ENCODE data around the gene PPP4R4.
"Not testable (repeated sequence)": the region's sequence is repeated elsewhere in the genome, so short reads cannot be mapped to it uniquely, and the experiment has no call there.

PPP4R4 gene

DNA sequence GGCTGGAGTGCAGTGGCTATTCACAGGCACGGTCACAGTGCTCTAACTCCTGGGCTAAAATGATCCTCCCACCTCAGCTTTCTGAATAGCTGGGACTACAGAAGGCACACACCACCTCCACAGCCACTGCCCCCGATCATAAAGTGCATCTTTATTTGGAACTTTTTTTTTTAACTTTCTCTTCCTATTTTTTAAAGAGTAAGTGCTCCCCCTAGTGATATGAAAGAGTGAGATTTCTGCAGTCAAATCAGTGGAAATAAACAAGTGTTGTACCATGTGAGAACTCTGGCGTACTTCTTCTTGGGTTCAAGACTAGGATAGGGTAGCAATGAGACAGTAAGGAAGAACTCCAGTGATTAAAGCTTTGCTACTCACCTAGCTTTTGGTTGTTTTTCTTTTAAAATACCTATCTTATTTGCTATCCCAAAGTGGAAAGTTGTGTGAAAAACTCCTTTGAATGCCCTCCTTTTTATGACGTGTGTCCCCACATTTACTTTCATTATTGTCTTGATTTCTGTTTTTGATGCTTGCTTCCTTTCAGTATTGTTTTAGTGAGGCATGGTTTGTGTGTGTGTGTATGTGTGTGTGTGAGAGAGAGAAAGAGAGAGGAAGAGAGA lies 6.6 kb downstream of the PPP4R4 start:
- peak; percentile 46 to 51 for ATAC-seq

DNA sequence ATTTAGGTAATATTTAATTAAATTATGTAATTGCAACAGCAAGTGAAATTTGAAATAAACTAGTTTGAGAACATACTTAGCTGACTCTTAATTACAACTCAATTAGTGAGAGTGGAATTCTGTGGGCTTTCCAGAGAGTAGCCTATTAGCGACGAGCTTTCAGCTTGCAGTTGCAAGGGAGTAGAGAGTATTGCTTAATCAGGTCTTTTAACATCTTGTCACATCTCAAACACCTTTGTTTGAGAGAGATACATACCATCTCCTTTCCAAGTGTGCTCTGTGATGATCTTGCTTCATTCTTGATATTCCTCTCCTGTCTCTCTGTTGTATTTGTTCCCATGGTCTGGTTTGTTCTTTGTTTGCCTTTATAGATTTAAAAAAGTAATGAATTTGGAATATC lies 7.7 kb downstream of the PPP4R4 start:
- ATAC-seq = no peak

DNA sequence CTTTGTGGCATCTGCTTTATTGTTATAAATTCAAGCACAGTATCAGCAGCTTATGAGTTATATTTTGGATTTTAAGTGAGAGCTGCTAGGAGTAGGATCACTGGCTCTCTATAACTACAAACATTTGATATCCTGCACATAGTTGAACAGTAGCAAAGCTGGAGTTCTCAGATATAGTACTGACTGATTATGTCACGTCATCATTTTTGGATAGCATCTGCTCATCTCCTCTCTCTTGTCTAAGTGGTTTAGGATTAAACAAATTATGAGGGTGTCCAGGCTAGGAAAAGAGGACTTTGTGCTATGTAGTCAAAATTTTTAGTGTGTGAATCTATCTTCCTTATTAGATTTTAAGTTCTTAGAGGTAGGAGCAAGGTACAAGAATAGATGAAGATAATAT lies 18.4 kb downstream of the PPP4R4 start:
- ATAC-seq = no peak

DNA sequence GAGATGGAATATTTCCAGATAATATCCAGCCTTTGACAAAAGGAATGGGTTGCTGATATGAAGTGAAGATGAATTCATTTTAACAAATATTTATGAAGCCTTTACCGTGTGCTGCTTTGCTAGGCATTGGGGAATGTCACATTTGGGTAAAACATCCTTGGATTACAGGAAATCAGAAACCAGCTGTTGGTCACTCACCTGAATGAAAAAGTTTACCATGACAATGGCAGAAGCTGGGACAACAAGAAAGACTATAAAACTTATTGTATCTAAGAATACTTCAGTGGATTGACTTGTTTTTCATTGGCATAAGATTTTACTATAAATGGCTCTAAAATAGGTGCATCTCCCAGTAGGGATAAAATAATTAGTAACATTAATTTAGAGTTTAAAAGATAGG lies 19.7 kb downstream of the PPP4R4 start:
- no peak for ATAC-seq

DNA sequence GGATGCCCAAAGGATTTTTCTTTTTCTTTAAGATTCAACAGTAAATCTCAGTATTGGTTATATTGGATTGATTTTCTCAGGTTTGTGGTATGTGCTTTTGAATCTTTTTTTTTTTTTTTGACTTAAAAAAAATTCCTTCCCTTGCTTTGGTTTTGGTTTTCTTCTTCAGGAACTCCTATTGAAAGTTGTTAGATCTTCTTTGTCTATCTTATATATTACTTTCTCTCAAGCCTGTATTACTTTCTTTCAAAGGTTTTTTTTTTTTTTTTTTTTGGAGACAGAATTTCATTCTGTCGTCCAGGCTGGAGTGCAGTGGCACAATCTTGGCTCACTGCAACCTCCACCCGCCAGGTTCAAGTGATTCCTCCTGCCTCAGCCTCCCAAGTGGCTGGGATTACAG lies 21.9 kb downstream of the PPP4R4 start:
- no peak for ATAC-seq

DNA sequence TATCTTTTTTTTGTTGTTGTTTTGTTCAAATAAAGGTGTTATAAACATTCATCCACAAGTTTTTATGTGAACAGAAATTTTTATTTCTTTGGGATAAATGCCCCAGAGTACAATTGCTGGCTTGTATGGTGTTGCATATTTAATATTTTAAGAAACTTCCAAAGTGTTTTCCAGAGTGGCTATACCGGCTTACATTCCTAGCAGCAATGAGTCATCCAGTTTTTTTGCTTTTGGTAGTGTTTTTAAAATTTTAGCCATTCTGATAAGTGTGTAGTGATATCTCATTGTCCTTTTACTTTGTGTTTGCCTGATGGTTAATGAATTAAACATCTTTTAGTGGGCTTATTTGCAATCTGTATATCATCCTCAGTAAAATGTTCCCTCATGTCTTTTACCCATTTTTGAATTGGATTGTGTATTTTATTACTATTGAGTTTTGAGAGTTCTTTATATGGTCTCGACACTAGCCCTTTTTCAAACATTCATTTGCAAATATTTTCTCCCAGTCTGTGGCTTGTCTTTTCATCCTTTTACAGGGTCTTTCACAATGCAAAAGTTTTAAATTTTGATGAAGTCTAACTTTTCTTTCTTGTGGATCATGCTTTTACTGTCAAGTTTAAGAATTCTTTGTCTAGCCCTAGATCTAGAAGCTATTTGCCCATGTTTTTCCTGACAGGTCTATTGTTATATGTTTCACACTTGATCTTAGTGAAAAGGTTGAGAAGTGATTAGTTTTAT lies 29.5 kb downstream of the PPP4R4 start:
- no peak for ATAC-seq

DNA sequence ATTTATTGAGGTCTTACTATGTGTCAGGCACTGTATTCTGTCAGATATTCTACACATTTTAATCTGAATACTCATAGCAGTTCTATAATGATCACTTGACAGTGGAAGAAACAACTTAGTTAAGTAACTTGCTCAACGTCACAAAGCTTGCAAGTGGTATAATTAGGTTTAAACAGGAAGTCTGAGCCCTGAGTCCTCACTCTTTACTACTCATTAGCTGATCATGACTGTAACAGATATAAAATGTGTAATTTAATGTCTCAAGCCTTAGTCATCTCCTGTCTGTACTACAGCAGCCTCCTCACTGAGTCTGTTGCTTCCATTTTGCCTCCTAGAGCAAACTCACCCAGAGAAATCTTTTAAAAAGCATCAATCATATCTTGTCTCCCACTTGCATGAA lies 38.9 kb downstream of the PPP4R4 start:
- ATAC-seq = peak; percentile 35 to 45

DNA sequence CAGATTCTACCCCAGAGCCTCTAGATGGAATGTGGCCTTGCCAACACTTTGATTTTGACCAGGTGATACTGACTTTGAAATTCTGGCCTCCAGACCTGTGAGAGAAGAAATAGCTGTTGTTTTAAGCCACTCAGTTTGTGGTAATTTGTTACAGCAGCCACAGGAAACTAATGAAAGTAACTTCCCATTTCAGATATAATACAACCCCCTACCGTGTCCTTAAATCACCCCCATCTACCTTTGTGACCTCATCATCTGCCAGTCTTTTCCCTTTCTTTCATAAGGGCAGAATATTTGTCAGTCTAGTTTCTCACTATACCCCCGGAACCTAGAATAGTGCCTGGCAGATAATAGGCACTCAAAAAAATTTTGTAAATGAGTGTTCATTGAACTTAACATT lies 39.6 kb downstream of the PPP4R4 start:
- no peak for ATAC-seq

DNA sequence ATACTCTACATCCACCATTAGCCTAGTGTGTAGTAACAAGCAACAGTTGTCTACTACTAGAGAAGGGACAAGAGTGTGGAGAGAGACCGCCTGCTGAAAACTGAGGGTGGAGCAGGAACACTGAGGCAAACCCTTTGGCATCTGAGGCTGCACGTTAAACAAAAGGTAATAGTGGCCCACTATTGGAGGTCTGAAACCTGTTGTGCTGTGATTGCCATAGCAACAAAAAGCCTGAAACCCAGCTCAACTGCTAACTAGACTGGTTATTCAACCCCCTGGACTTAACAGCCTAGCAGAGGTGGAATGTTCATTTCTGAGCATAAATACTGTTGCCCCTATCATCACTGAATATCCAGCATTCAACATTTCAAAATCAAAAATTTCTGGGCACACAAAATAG lies 43.0 kb downstream of the PPP4R4 start:
- ATAC-seq = no peak

DNA sequence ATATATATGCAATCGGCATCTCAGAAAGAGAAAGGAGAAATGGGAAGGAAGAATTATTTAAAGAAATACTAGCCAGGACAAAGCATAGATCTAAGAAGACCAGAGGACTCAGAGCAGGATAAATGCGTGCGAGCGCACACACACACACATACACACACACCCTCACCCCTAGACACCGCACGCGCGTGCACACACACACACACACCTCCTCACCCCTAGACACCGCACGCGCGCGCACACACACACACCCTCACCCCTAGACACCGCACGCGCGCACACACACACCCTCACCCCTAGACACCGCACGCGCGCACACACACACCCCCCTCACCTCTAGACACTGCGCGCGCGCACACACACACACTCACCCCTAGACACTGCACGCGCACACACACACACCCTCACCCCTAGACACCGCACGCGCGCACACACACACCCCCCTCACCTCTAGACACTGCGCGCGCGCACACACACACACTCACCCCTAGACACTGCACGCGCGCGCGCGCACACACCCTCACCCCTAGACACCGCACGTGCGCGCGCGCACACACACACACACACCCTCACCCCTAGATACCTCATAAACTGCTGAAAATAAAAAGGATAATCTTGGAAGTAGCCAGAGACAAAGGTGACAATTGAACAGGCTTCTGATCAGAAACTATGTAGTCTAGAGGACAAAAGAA lies 44.2 kb downstream of the PPP4R4 start:
- ATAC-seq = not testable (repeated sequence)

DNA sequence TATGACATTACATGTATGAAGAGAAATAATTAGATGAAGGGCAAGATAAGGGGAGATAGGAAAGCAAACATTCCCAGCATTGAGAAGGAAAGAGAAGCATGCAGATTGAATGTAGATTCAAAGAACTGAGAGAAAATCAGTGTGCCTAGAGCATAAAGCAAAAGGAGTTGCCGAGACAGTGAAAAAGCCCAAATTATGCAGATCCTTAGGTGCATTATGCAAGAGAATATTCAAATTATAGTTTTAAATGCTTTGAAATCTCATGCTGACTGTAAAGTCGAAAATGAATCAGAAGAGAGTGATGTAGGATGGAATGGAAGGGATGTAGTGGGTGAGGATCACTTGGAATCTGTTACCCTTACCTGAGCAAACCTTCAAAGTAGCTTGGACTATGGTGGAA lies 49.9 kb downstream of the PPP4R4 start:
- no peak for ATAC-seq

DNA sequence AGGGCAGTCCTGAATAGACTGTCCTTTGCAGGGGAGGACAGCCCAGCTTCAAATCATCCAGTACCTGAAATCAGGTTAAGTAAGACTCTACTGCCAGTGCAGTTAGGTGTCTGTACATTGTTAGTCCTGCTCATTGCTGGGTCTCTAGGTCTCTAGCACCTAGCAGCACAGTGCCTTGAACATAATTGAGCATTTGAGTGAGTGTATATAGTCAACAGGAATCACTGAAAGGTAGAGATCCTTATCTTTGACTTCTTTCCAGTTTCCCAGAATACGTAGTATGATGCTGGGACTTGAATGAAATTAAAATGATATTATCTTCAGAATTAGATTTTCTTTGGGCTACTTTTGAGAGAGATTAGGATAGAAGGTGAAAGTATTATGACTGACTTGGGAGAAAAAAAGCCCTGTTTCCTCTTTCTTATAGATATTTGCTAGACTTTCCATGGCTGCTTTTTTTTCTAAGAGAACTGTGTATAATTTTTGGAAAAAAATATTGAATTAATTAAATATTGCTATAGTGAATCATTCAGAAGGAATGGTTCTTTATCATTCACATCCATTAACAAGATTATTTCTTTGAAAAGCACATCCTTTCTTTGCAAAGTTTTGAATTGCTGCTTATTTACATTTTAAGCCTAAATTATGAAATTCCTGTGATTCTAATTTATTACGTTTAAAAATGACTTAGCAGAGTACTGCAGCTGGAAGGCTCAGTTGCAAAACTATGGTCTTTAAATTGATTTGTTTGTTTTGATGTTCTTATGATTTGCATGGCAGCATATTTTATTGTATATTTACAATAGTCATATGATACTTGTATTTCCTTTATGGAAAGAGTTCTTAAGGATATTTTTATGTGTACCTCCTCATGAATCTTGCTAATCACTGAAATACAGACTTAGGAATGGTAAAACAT lies 51.6 kb downstream of the PPP4R4 start:
- no peak for ATAC-seq

DNA sequence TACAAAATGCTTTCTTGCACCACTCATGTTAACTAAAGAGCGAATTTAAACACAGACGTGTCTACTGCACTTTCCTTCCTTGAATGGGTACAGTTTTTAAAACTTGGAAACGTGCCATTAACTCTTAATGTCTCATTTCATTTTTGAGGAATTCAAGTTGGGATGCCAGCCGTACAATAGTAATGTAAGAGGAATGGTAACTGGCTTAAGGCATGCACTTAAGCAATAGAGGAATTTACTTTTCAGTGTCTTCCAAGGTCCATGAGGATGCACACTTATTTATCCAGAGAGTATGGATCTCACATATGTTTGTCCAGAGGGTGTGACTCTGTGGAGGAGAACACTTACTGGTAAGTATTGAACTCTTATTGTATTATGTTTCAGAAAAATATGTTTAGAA lies 52.9 kb downstream of the PPP4R4 start:
- no peak for ATAC-seq

DNA sequence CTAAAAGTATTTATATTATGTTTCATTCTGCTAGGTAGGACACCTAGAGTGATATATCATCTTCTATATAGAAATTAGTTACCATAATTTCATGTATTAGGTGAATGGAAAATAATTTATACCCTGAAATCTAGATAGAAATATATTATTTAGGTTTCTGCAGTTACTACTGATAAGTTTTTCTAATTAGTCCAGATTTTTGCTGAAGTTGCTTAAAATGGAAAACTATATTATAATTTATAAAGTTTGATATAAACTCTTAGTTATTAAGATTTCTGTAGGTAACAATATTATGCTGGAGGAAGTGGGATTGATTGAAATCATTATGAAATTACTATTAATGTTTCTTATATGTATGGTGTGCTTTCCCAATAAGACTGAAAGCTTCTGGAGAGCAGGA lies 62.9 kb downstream of the PPP4R4 start:
- no peak for ATAC-seq

DNA sequence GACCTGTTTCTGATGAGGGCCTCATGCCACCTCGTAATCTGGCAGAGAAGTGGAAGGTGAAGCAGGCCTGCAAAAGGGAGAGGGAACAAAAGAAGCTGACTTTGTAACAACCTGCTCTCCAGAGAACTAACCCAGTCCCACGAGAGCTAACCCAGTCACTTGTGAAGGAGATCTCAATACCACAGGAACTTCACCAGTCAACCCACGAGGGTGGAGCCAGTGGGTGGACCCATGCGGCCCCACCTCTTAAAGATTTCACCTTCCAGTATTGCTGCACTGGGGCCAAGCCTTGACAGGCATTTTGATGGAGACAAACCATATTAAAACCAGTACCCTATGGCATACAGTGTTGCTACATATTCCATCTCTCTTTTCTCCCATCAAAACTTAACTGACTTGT lies 63.9 kb downstream of the PPP4R4 start:
- no peak for ATAC-seq

DNA sequence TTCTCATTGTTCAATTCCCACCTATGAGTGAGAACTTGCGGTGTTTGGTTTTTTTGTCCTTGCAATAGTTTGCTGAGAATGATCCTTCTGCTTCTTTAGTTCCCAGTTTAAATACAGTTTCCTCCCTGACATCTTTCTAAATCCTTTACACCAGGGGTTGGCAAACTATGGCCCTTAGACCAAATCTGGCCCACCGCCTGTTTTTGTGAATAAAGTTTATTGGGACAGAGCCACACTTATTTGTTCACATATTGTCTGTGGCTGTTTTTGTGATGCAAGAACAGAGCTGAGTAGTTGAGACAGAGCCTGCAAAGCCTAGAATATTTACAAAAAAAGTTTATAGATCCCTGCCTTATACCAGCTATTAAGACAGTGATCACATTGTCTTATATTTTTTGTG lies 65.3 kb downstream of the PPP4R4 start:
- ATAC-seq = no peak

DNA sequence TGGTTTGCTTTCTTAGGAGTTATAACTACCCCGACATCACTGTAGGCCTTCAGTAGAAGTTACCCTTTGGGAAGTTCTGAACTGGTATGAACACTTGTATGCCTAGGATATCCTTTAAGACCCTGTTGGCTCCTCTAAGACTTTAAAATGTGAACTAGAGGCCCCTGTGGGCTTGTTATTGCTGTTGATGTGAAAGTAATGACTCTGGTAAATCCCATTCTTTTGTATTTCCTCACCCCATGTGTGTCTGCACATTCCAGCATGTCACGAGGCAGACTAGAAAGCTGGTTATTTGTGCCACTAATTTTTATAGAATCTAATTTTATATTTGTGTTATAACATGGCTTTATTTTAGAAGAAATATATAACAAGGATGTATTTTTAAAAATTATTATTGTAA lies 70.1 kb downstream of the PPP4R4 start:
- no peak for ATAC-seq

DNA sequence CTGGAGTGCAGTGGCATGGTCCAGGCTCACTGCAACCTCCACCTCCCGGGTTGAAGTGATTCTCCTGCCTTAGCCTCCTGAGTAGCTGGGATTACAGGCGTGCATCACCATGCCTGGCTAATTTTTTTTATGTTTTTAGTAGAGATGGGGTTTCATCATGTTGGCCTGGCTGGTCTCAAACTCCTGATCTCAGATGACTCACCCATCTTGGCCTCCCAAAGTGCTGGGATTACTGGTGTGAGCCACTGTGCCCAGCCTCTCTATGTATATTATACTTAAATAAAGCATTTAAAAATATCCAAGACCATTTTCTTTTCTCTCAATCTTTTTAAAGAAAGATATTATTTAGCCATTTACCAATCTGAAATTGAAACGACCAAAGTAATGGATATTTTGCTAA lies 90.1 kb downstream of the PPP4R4 start:
- not testable (repeated sequence) for ATAC-seq

DNA sequence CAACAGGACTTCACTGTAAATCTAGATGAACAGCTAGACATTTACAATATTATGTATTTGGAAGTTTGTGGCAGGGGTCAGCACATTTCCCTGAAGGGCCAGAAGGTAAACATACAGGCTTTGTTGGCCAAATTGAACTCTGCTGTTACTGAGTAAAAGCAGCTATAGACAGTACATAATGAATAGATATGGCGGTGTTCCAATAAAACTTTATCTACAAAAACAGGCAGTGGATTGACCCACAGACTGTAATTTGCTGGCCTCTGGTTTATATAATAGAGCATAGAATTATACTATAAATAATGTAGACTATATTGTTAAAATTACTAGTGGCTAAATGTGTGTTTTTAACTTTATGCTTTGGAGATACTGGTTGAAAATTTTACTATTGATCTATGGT lies 93.2 kb downstream of the PPP4R4 start:
- ATAC-seq = no peak

DNA sequence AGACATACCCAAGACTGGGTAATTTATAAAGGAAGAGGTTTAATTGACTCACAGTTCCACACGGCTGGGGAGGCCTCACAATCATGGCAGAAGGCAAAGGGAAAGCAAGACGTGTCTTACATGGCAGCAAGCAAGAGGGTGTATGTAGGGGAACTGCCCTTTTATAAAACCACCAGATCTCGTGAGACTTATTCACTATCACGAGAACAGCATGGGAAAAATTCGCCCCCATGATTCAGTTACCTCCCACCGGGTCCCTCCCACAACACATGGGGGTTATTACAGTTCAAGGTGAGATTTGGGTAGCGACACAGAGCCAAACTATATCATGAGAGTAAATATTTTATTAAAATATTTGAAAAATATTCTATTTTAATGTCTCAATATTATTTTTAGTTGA lies 94.5 kb downstream of the PPP4R4 start:
- not testable (repeated sequence) for ATAC-seq

DNA sequence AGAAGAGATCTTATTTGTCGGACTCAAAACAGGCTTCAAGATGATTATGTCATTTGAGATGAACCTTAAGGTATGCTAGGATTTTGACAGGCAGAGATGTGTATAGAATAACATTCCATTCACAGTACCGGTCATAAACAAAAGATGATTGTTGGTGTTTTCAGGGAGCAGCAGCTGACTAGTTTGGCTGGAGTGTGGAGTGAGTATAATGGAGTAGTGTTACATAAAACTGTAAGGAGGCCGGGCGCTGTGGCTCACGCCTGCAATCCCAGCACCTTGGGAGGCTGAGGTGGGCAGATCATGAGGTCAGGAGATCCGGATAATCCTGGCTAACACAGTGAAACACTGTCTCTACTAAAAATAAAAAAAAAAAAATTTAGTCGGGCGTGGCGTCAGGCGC lies 95.0 kb downstream of the PPP4R4 start:
- ATAC-seq = no peak

DNA sequence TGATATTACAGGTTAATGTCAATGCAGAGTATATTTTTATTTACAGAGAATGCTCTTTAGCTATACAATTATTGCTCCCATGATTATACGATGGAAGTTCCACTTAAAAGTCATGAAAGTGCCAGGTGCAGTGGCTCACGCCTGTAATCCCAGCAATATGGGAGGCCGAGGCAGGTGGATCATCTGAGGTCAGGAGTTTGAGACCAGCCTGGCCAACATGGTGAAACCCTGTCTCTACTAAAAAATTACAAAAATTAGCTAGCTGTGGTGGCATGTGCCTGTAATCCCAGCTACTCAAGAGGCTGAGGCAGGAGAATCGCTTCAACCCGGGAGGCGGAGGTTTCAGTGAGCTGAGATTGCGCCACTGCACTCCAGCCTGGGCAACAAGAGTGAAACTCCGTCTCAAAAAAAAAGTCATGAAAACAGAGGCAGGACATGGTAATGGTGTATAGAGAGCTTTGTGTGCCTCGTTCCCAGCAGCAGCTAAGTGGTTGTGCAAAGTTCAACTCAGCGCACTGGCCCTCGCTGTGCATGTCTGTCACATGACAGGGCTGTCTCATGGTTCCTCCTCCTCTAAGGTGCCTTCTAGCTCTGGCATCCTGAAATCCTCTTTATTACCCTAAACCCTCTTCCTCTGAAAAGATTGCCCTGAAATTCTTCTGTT lies 102.9 kb downstream of the PPP4R4 start:
- ATAC-seq = not testable (repeated sequence)

DNA sequence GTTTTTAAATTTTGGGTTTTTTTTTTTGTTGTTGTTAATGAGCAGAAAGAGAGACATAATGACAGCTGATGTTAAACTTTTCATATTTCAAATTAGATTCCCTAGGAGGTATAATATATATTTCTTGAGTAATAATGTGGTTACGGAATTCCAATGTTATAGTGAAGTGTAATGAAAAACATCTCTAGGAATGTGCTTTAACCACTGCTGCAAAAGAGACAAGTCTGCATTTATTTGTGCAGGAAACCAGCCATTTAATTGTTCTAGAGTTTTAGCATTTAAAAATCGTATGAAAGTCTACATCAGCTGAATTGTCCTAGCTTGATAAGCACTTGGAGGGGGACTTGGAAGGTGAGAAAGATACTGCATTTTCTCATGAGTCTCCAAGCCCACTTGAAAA lies 104.6 kb downstream of the PPP4R4 start:
- no peak for ATAC-seq

Data from activated CD4-positive, CD25-positive, alpha-beta regulatory T cell treated with anti-CD3 and anti-CD28 coated beads, Interleukin-2, amount 50 U/mL, for 24 hours (primary cell).